Stimulated activated CD4-positive, alpha-beta T cell treated with anti-CD3 and anti-CD28 coated beads, Interleukin-12 subunit alpha, Interleukin-12 subunit beta, amount 100 ng/mL, for 48 hours (primary cell): ENCODE results near the gene SETD3.
A peak's percentile ranks its signal among the peaks of the same experiment; 100 is the strongest.

Source experiments
- DNase-seq, 3 donors: peaks; one replicate each; pipeline ENCODE4 v3.0.0-alpha.2; 2020; ENCODE audit warnings: low read depth in 2 of 3, low spot score in 1 of 3

Gene SETD3

DNA sequence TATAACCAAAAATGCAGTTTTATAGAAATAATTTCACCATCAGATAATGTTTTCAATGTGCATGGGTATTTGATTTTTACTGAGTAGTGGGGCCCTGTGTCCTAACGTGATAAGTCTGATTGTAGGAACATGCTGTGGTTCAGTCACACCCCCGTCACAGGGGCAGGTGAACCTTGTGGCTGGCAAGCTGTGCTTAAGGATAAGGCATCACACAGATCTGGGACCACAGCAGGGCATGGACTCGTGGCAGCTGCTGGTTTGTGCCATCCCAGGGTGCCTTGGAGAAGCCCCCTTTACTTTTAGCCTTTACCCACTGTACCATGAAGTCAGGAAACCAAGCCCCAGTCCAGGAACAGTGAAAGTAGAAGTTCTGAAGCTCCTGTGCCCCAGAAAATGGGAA, 17.2 kb upstream of the SETD3 start:
- DNase-seq, result no peak

DNA sequence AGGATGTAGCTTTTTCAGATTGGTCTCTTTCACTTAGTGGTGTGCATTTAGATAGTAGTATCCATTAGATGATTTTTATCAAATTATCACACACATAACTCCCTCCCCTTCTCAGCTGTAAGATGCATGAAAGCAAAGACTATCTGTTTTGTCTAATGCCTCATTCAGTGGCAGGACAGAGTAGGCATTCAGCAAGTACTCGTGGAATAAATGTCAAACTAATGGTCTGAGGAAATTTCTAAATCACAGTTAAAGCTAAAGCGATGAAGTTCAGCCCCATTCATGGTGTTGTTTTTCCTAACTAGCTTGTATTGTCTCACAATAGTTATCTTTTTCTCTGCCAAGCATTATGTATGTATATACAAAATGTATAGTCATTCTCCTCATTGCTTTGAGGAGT, 16.7 kb upstream of the SETD3 start:
- no peak for DNase-seq

DNA sequence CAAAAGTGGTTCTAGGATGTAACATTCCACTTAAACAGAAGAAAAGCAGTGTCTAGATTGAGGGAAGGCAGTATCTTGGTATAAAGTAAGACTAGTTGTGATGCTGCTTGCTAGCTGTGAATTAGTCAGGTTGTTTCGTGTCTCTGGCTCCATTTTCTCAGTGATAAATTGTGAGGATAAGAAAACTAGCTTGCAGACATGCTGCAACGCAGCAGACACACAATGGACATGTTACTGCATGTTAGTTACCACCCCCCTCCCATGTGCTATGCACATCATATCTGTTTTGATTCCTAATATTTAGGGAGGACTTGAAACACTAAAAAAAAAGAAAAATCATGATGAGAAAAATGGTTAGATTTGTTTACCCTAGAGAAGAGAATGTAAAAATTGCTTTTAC, 3.4 kb upstream of the SETD3 start:
- DNase-seq, result no peak

DNA sequence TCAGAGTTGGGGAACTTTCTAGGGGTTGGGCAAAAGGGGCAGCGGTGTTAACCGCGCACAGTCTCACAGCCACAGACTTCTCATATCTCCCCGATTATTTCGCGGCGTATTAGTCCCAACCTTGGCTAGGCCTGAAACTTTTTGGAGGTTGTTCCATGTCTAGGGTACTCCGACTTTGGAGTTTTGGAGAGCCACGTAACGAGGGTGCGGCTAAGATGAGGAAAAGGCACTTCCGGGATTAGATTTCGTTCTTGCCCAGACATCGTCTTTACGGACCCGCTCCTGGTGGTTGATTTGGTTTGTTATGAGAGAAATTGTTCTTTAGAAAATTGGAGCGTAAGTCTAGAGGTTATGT, 1.1 kb upstream of the SETD3 start:
- DNase-seq, result no peak

DNA sequence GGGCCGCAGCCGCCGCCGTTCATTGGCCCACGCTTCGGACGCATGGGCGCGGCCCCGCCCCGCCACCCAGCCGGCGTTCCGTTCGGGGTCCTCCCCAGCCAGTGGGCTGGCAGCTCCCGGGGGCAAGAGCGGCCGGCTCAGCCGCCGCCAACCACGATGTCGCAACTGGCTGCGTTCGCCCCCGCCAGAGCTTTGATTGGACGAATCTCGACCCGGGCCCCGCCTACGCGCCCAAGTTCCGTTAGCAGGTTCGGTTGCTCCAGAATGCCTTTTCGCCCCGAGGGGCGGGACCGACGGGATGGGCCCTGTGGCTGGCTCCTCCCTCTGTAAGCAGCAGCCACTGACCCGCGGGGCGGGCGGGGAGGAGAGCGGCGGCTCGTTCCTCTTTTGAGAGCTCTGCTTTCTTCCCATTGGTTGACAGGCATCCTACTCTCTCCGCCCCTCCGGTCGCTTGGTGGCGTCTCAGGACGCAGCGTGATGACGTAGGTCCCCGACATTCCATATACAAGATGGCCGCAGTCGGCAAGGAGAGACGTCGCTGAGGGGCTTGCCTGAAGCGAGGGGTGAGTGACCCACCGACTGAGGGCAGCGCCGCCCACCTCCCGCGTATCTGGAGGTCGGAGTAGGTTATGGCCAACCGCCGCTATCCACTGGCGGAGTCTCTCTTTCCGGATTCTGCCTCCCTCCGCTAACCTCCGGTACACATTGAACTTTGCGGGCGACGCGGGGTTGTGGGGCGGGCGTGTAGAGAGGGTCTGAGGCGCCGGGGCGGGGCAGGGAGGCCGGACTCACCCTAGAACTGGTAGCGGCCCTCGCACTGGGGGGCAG, 472 bp upstream of the SETD3 start, which contains the start of gene CCNK:
TSS of gene CCNK (plus strand) at position 493 of the 828 bp plus-strand sequence. CDS start 11,269 bp downstream, outside the sequence.
- peak; percentile 99 to 100 (median 100) for DNase-seq

DNA sequence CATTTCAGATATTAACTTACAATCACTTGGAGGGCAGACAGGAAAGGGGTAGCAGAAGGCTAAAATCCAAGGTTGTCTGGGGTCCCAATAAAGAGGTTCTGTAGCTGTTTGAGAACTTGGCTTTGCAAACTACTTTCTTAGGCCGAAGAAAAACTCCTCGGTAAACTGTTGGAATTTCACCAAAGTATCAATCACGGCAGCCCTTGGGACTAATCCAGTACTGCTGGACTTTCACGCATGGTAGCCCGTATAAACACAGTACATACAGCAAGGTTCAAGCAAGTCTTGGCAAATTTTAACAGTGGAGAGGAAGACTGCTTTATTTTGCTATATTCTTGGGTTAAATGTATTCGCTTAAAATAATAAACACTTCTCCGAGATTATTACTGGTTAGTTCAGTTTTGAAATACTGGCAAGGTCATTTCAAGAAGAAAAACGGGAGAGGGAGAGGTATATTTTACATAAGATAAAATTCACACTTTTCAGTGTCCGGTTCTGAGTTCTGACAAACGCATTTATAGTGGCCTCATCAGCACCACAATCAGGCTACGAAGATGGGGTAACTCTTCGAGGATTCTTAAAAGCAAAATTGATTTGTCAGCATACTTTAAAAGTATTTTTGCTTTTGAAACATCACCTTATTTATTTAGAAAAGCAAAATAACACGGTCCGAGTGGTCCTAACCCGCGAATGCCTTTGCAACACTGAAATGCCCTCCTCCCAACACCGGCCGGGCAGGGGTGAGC, 1.3 kb downstream of the SETD3 start:
- DNase-seq, result no peak

DNA sequence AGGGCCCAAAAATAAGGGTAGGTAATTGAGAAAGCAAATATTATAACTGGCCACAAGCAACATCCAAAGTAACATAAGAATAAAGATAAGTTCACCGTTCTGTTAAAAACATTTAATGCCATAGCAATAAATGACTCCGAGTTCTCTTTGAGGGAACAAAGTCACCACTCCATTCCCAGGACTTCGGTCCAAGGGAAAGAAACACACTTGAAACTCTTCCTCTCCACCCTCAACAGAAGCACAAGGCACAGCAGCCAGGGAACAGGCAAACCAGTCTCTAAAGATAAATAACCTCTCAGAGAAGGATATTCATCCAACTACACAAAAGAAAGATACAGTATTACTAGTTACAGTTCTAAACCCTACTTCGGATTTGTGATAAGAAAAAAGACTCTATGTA, 2.5 kb downstream of the SETD3 start:
- no peak for DNase-seq

DNA sequence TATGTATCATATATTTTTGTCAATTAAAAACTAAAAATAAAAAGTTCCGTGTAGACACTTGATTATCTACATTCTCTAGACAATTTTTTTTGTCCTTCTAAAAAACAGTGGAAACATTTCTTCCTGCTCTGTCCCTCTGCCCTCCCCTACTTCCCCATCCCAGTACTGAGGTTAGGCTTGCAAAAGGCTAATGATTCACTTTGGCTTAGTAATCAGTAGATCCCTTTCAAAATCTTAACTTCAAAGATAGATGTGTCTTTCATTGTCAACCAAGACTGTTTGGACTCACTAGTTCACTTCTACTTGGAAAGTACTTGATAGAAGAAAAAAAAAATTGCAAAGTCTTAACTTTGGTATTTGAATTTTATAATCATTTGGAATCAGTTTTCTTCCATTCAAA, 3.8 kb downstream of the SETD3 start:
- DNase-seq, result no peak

DNA sequence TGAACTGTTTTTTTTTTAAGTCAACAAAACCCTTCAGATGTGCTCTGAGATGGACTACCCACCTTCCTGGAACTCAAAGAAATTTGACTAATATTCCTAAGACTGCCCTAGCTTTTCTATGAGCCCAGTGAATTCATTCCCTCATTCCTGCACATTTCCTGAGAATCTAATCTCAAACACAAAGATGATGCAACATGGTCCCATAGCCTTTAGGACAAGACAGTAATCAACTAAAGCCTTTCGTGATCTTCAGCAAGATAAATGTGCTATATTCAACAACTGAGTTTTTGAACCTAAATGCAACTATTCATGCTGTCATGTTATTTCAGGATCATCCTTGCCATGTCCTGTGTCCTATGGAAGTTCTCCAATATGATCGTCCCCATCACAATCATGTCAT, 5.0 kb downstream of the SETD3 start:
- DNase-seq, result no peak

DNA sequence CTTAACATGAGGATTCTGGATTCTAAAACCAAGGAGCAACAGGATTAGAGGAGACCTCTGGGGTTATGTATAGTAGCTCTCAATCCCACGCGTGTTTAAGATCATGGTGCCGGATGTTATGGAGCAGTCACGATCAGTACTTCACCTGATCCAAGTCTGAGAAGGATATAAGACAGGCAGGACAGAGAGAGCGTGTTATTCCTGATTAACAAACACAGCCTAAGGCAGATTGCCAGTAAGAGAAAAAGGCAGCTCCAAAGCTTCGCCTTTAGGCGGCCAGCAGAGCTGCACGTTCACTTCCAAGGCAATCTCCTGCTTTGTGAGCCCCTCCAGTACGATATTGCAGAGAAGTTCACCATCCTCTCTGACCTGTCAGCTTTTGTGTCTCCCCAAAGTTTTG, 5.5 kb downstream of the SETD3 start:
- no peak for DNase-seq

DNA sequence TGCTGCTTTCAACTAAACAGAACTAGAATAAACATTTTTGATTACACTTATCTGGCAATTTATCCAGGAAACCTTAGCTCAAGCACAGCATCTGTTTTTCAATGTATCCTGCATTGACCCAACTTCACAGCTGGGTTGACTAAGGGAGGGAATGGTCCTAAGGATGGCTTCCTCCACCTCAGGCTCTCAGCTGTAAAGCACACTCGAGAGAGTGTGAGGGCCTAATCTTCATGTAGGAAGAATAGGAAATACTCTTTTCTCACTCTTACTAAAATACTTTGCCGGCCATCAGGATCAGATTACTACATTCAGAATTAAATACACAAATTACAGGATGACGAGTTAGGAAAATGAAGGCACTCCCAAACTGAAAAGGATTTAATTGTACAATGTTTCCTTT, 7.2 kb downstream of the SETD3 start:
- DNase-seq, result no peak

DNA sequence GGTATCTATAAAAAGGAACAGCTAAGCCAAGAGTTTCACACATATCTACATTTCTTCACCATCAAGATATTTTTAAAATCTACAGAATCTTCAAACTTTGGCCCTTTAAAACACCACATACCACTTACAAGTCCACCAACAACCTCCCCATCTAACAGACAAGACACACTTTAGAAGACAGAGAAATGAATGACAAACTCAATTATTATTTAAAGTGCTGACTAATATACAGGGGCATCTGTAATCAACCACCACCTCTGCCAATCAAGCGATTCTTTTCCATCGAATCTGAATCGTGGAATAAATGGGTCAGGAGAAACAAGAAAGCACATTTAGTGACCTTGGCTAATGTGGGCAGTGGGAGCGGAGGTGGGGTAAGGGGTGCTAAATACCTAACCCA, 7.7 kb downstream of the SETD3 start:
- DNase-seq, result no peak

DNA sequence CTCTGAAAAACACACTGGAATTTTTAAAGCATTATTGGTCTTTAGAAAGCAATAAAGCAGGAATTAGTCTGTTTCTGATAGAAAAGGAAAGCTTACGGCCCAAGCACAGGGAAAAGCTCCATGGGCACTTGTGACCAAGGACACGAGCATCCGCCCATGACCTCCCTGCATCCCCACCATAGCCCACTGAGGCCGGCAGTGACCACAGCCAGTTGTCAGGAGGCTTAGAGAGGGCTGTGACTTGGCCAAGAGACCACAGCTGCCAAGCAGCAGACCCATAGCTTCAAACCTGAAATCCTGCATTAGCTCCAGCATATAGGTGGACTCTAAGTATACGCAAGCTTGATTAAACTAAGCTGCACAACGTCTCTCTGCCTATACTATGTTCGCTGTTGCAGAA, 8.9 kb downstream of the SETD3 start:
- no peak for DNase-seq

DNA sequence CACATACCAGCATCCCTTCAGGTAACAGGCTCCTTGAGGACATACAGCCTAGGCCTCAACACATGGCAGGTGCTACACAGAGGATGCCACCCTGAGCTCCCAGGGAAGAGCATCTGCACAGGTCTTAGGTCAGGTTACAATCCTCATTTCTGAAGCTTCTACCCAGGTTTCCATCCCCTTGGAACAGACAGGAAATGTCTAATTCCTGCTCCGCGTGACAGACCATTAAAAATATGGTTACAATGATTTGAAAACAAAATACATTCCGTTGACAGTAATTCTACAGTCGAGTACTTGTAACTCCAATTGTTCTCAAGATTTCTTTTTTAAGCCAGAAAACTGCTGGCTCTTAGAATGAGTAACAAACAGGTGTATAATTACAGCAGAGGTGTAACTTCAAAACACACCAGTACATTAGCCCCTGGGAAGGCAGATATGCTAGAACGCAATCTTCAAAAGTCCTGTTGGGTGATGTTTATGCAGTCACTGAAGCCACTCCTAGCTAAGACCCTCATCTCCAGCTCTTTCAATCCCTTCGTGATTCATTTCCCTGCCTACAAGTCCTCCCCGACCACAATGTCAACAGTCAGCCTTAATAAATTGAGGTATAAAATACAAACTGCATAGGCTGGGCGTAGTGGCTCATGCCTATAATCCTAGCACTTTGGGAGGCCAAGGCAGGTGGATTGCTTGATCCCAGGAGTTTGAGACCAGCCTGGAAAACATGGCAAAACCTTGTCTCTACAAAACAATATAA, 11.6 kb downstream of the SETD3 start:
- no peak for DNase-seq

DNA sequence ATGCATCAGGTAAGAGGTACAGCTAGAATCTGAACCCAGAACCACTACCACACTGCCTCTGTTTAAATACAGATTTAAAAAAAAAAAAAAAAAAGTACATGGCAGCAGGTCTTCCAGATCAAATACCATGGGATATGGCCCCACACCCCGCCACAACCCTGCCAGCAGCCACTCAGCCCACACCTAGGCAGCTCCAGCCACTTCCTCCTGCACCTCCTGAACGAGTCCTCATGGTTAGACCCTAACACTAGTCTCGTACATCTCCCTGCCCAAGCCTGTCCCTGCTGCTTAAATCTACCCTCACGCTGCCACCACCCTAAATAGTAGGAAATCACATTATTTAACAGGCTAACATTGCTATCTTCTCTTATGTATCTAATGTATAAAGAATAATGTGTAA, 12.6 kb downstream of the SETD3 start:
- no peak for DNase-seq

DNA sequence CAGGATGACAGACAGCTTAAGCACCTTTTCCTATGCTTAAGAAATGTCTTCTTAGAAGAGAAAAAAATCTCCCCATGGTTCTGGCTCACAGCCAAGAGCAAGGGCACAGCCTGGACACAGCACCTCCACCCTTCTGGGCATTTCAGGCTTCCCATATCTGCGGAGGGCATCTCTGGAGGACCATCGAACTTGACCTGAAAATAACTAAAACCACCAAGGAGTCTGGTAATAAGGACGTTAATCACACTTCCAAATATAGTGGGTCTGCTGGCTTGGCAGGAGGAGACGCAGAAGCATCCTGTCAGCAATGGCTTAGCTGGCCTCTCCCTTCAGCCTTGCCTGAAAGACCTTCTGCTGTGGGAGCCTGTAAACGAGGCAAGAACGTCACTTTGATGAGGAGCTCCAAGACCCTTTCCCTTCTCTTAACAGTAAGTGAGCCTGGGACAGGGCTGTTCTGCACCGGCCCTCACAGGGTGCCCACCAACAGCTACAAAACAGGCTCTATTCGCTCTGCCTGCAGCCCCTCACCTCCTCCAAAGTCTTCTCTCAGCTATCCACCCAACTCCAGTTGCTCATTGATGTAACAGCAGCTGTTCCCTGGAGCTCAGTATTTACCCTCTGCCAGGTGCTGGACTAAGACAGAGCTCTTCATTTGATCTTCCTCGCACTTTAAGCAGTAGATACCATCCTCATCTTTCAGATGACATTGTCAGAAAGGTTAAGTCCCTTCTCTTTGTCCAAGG, 13.2 kb downstream of the SETD3 start:
- no peak for DNase-seq

DNA sequence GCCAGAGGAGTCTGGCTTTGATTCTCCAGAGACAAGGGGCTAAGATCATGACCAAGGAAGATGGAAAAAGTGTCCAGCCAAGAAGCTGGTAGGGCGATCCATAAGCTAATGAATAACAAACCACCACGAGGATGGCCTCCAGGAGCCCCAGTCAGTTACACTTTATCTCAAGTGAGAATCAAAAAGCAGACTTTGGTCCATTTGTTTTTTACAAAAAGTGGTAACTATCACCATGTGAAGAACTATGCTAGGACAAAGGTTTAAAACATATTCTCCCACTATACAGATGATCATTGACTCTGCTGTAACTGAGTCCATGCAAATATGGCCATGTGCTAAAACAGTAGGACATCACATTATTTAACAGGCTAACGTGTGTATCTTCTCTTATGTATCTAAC, 13.9 kb downstream of the SETD3 start:
- no peak for DNase-seq

DNA sequence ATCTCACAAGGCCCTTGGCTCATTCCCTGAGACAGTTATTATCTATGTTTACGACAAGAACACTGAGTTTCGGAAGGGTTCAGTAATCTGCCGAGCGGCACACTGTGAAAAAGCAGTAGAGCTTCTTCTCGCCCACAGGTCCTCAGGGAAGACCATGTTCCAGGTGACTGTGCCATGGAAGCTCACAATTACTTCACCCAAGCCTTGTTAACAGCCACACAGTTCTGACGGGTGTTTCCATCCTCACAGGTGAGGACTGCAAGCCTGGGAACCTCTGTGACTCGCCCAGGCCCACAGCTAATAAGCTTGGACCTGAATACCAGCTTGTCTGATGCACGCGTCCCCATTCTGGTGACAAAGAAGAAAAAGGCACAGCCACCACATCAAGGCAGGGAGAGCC, 15.4 kb downstream of the SETD3 start:
- no peak for DNase-seq

DNA sequence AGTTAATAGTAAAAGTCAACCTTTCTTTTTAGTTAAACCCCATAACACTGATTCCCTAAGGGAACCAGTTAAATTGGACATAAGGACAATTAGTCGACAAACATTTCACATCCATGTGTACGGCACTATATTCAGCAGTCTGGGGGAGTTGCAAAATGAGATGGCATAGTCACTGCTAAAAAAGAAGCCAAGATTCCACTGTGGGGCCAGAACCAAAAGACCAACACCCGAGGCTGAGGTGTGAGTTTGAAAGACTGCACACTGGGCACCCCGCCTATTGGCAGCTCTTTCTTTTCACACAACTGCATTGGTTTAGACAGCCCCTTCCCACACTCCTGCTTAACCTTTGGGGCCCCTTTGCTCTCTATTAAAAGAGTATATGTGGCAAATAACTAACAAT, 16.7 kb downstream of the SETD3 start:
- DNase-seq, result no peak

DNA sequence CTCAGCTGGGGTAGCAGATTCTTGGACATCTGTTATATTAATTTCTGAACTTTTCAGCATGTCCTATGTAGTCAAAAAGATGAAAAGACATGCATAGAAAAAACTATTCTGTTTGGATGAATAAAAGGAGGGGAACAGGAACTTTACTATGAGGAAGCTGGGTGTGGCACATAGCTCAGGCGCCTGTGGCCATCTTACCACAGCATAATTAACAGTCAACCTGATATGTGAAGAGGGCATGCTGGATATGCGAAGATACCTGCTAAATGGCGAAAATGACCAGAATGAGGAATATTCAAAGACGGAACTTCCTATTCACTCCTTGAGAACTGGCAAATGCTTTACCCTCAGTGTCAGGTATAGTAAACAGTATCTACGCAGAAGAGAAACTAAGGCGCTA, 18.4 kb downstream of the SETD3 start:
- no peak for DNase-seq

DNA sequence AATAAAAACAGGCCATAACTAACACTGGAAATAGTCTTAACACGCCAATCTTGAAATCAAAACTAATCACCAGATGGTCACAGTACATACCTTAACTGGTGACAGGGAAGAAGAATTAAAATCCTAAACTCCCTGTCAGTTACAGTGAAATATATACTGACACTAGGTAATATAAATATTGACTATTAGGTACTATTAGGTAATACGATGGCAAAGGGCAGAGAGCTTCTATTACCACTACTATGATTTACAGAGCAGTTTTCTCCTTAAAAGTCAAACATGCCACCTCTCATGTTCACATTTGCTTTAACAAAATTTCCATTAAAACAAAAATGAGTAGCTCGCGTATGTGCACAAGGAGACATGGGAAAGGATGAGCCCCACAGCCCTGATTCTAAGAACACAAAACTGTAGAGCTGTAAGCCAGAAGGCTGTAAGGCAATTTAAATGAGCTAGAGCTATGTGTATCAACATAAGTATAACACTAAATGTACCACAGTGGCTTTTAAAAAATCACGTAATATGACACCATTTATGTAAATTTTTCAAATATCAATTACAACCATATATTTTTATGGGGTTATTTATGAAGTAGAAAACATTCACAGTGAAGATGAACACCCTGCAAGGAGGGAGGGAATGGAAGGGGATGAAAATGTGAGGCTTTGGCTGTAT, 19.1 kb downstream of the SETD3 start:
- DNase-seq, result no peak
